WERI-Rb-1 (cell line): ENCODE measurements around the gene OTC.

Source experiments
- DNase-seq: peaks from one replicate; pipeline ENCODE4 v3.0.0-alpha.2; 2020
- H3K27ac ChIP-seq: fragments of 250-450 bp; sonication (Bioruptor Pico); 2 replicates; pipeline ENCODE4 v1.5.1; 2020; ENCODE audit warnings: mild to moderate bottlenecking, moderate library complexity
- H3K27me3 ChIP-seq: fragments of 250-450 bp; sonication (Bioruptor Pico); 2 replicates; pipeline ENCODE4 v1.5.1; 2021; ENCODE audit warnings: mild to moderate bottlenecking, low read depth, moderate library complexity; ENCODE audit not compliant: insufficient read depth, severe bottlenecking
- H3K36me3 ChIP-seq: fragments of 250-450 bp; sonication (Bioruptor Pico); 2 replicates; pipeline ENCODE4 v1.5.1; 2020; ENCODE audit warnings: mild to moderate bottlenecking, moderate library complexity
- H3K4me3 ChIP-seq: 2 replicates; pipeline ENCODE4 v1.5.1; 2011; ENCODE audit warnings: low read depth, mild to moderate bottlenecking, control low read depth, low read length
- H3K9me3 ChIP-seq: fragments of 250-450 bp; sonication (Bioruptor Pico); 2 replicates; pipeline ENCODE4 v1.5.1; 2021; ENCODE audit warnings: mild to moderate bottlenecking, moderate library complexity; ENCODE audit not compliant: severe bottlenecking
- CTCF ChIP-seq: IDR thresholded peaks from 2 replicates; pipeline ENCODE4 v1.5.1; 2011; ENCODE audit warnings: low read depth, mild to moderate bottlenecking, control low read depth, inconsistent platforms, low read length

OTC gene

GRCh38 chrX:38402118-38402517 is 49.7 kb downstream of the OTC start:
- H3K27ac ChIP-seq: no peak overlapping the region
- no peak for TF ChIP-seq CTCF
- H3K27me3 ChIP-seq: no peaks in the 10 kb centered on the region
- DNase-seq: no peak
- H3K4me3 ChIP-seq: no peak overlapping the region
- no peaks in the 10 kb centered on the region for H3K9me3 ChIP-seq
- H3K36me3 ChIP-seq: no peaks in the 10 kb centered on the region

- Histone ChIP-seq H3K27me3 (peaks cover 4% of the 10 kb centered on the region), H3K9me3 (no peaks in the 10 kb centered on the region), H3K36me3 (no peaks in the 10 kb centered on the region), H3K4me3 (no peak overlapping the region), H3K27ac (no peak overlapping the region)
- no peak for TF ChIP-seq CTCF
- DNase-seq: no peak
Measured at GRCh38 chrX:38403834-38404233, 51.4 kb downstream of the OTC start.

GRCh38 chrX:38407126-38407525 is 54.7 kb downstream of the OTC start:
- no peaks in the 10 kb centered on the region for H3K9me3 ChIP-seq
- TF ChIP-seq CTCF: no peak
- no peak overlapping the region for H3K4me3 ChIP-seq
- no peaks in the 10 kb centered on the region for H3K36me3 ChIP-seq
- DNase-seq: no peak
- H3K27ac ChIP-seq: no peak overlapping the region
- H3K27me3 ChIP-seq: peaks cover 4% of the 10 kb centered on the region

- Histone ChIP-seq H3K27me3 (peaks cover 4% of the 10 kb centered on the region), H3K36me3 (no peaks in the 10 kb centered on the region), H3K9me3 (no peaks in the 10 kb centered on the region), H3K4me3 (no peak overlapping the region), H3K27ac (no peak overlapping the region)
- TF ChIP-seq CTCF: no peak
- no peak for DNase-seq
Measured at GRCh38 chrX:38409289-38409688, 56.9 kb downstream of the OTC start.

GRCh38 chrX:38426785-38427184 is 74.4 kb downstream of the OTC start:
- Histone ChIP-seq H3K27ac (no peak overlapping the region), H3K9me3 (no peaks in the 10 kb centered on the region), H3K4me3 (no peak overlapping the region), H3K36me3 (no peaks in the 10 kb centered on the region), H3K27me3 (peaks cover 4% of the 10 kb centered on the region)
- DNase-seq: no peak
- TF ChIP-seq CTCF: no peak

GRCh38 chrX:38431525-38431924 is 79.1 kb downstream of the OTC start:
- H3K9me3 ChIP-seq: no peaks in the 10 kb centered on the region

More at GRCh38 chrX:38431525-38431924, 79.1 kb downstream of the OTC start:
- Histone ChIP-seq H3K27me3 (peaks cover 4% of the 10 kb centered on the region), H3K27ac (no peak overlapping the region), H3K36me3 (no peaks in the 10 kb centered on the region), H3K4me3 (no peak overlapping the region)
- no peak for DNase-seq
- no peak for TF ChIP-seq CTCF
